ENCODE measurements around the gene IER5. TPM values are rescaled to one million over a fixed set of nuclear protein-coding genes. Genes with fewer than 3 reads are reported as not detected.

Gene IER5
- total and polyA plus RNA-seq, 9 of the 15 experiments (the other 6 are each of a cell fraction or from before 2014, with no cell fraction given), result 2.4 to 32.1 (median 12.0) TPM

DNA sequence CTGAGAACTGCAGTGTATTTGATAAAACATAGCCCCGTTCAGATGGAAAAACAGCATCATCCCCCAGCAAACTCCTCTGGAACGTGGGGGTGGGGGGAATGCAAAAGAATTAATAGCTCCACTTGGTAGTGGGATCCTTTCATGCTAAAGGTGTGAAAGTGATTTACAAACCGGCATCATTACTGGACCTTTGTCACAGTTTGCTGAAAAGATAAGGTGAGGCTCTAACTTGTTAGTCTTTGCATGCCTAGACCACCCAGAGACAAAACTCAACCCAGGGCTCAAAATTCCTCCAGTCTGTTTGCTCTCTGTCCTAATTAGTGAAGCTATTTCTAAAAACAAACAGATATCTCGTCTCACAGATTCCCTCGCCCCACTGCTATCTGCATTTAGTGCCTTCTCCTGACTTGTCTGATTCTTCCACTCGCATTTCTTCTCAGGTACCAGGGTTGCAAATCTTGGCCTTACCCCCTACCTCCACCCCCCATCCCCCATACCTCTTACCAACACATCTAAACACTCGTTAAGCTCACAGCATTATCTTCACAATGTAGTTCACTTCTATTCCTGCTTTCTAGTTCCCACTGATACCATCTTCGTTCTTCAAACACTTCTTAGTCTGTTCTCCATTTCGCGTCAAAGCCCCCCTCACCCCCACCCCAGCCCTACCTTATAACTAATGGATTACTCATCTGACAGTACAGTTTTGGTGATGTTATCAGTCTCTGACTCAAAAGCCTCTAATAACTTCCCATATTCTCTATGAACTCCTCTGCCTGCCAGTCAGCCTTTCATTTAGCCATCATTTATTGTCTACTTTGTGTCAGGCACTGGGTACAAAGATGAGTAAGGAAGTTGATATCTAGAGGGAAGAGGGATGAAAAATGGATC is 11.8 kb downstream of the IER5 start (continued):
- peak in 1 of 2 experiments; percentile 87; a peak in 1 of 4 replicates for TF ChIP-seq MCM7 (IDR thresholded peaks at IDR 0.05)
- 0 out of 4 replicates have a peak, but pooled peaks of 1 of the 2 experiments have one; percentile 39 for TF ChIP-seq MLLT1 (IDR thresholded peaks at IDR 0.05)
- TF ChIP-seq CBFA2T3 (IDR thresholded peaks at IDR 0.05), result peak; percentile 49; the same call in 1 of the 2 replicates
- no peak for TF ChIP-seq ZNF699 (CRISPR knock-in tag; IDR thresholded peaks at IDR 0.05; ENCODE audit: insufficient replicate concordance)
- no peak for TF ChIP-seq ZC3H11A (IDR thresholded peaks at IDR 0.05; ENCODE audit: low read depth, low read length)
- TF ChIP-seq ZEB2 (IDR thresholded peaks at IDR 0.05), result peak; percentile 39; the same call in 1 of the 2 replicates
- TF ChIP-seq, protein P1, sequence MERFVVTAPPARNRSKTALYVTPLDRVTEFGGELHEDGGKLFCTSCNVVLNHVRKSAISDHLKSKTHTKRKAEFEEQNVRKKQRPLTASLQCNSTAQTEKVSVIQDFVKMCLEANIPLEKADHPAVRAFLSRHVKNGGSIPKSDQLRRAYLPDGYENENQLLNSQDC (CRISPR knock-in tag; IDR thresholded peaks at IDR 0.05), result no peak
- 0 out of 2 replicates have a peak, but pooled peaks have one; percentile 25 for TF ChIP-seq OTX1 (CRISPR knock-in tag; IDR thresholded peaks at IDR 0.05)
- no peak for TF ChIP-seq WHSC1 (IDR thresholded peaks at IDR 0.05; ENCODE audit: low read length)
- TF ChIP-seq CREB5 (CRISPR knock-in tag; IDR thresholded peaks at IDR 0.05), result no peak
- peak; percentile 10 for TF ChIP-seq PHF20 (IDR thresholded peaks at IDR 0.05; ENCODE audit: partially characterized antibody)
- TF ChIP-seq PHF8 (IDR thresholded peaks at IDR 0.05; ENCODE audit: borderline replicate concordance, low read length), result 0 out of 2 replicates have a peak, but pooled peaks have one; percentile 11
- TF ChIP-seq, protein P2, sequence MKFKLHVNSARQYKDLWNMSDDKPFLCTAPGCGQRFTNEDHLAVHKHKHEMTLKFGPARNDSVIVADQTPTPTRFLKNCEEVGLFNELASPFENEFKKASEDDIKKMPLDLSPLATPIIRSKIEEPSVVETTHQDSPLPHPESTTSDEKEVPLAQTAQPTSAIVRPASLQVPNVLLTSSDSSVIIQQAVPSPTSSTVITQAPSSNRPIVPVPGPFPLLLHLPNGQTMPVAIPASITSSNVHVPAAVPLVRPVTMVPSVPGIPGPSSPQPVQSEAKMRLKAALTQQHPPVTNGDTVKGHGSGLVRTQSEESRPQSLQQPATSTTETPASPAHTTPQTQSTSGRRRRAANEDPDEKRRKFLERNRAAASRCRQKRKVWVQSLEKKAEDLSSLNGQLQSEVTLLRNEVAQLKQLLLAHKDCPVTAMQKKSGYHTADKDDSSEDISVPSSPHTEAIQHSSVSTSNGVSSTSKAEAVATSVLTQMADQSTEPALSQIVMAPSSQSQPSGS (CRISPR knock-in tag; IDR thresholded peaks at IDR 0.05), result no peak
- peak; percentile 49 for TF ChIP-seq HDAC3 (IDR thresholded peaks at IDR 0.05; ENCODE audit: borderline replicate concordance, partially characterized antibody)
- TF ChIP-seq PRDM10 (IDR thresholded peaks at IDR 0.05; ENCODE audit: partially characterized antibody), result peak; percentile 62
- TF ChIP-seq ZNF398 (CRISPR knock-in tag; IDR thresholded peaks at IDR 0.05), result no peak
